Ishikawa (cell line): ENCODE data around the gene SNIP1.

Source experiments
- CEBPB ChIP-seq: IDR thresholded peaks from 2 replicates; pipeline ENCODE4 v1.6.1; 2012
- CREB1 ChIP-seq: IDR thresholded peaks from 2 replicates; pipeline ENCODE4 v1.6.1; 2012; ENCODE audit warnings: low read depth
- EGR1 ChIP-seq: IDR thresholded peaks from 2 replicates; pipeline ENCODE4 v1.6.1; 2012
- EP300 ChIP-seq: IDR thresholded peaks from 2 replicates; pipeline ENCODE4 v1.6.1; 2012; ENCODE audit warnings: borderline replicate concordance
- FOXM1 ChIP-seq: IDR thresholded peaks from 2 replicates; pipeline ENCODE4 v1.6.1; 2012; ENCODE audit warnings: low read depth, borderline replicate concordance
- MAX ChIP-seq: IDR thresholded peaks from 2 replicates; pipeline ENCODE4 v1.6.1; 2012
- NFIC ChIP-seq: IDR thresholded peaks from 2 replicates; pipeline ENCODE4 v1.6.1; 2012
- RAD21 ChIP-seq: IDR thresholded peaks from 2 replicates; pipeline ENCODE4 v1.6.1; 2012; ENCODE audit warnings: low read depth
- REST ChIP-seq: IDR thresholded peaks from 2 replicates; pipeline ENCODE4 v1.6.1; 2012; ENCODE audit warnings: low read depth, mild to moderate bottlenecking
- TAF1 ChIP-seq: IDR thresholded peaks from 2 replicates; pipeline ENCODE4 v1.6.1; 2012; ENCODE audit warnings: low read depth, mild to moderate bottlenecking
- TCF12 ChIP-seq: IDR thresholded peaks from 2 replicates; pipeline ENCODE4 v1.6.1; 2012; ENCODE audit warnings: low read depth
- TEAD4 ChIP-seq: IDR thresholded peaks from 2 replicates; pipeline ENCODE4 v1.6.1; 2012
- USF1 ChIP-seq: IDR thresholded peaks from 2 replicates; pipeline ENCODE4 v1.6.1; 2012
- YY1 ChIP-seq: IDR thresholded peaks from 2 replicates; pipeline ENCODE4 v1.6.1; 2012; ENCODE audit warnings: low read depth
- ZBTB7A ChIP-seq: IDR thresholded peaks from 2 replicates; pipeline ENCODE4 v1.6.1; 2012; ENCODE audit warnings: low read depth

The SNIP1 gene

GRCh38 chr1:37540036-37540785, 13.9 kb downstream of the SNIP1 start:
- TF ChIP-seq MAX (no peak), TEAD4 (no peak), EP300 (no peak), FOXM1 (no peak), ZBTB7A (no peak), RAD21 (no peak), EGR1 (no peak), TCF12 (no peak), CEBPB (no peak), NFIC (no peak), YY1 (no peak), REST (no peak), USF1 (no peak), CREB1 (no peak), TAF1 (no peak)

GRCh38 chr1:37537378-37537777, 16.7 kb downstream of the SNIP1 start:
- no peak for TF ChIP-seq TAF1
- no peak for TF ChIP-seq MAX
- no peak for TF ChIP-seq CREB1
- no peak for TF ChIP-seq NFIC

GRCh38 chr1:37533317-37534093, 20.6 kb downstream of the SNIP1 start:
- TF ChIP-seq TCF12 (no peak), MAX (no peak), YY1 (no peak), RAD21 (no peak), USF1 (no peak), CEBPB (no peak), NFIC (no peak), REST (no peak), CREB1 (no peak), EGR1 (no peak), EP300 (no peak), TAF1 (no peak), FOXM1 (no peak), TEAD4 (no peak), ZBTB7A (no peak)

GRCh38 chr1:37519613-37520012, 34.5 kb downstream of the SNIP1 start:
- TF ChIP-seq TAF1 (no peak), TCF12 (no peak), YY1 (no peak), CREB1 (no peak), CEBPB (no peak), ZBTB7A (no peak), FOXM1 (no peak), NFIC (no peak), RAD21 (no peak), USF1 (no peak), TEAD4 (no peak), MAX (no peak)
